ENCODE data around the gene SLC6A6.

SLC6A6 gene

DNA sequence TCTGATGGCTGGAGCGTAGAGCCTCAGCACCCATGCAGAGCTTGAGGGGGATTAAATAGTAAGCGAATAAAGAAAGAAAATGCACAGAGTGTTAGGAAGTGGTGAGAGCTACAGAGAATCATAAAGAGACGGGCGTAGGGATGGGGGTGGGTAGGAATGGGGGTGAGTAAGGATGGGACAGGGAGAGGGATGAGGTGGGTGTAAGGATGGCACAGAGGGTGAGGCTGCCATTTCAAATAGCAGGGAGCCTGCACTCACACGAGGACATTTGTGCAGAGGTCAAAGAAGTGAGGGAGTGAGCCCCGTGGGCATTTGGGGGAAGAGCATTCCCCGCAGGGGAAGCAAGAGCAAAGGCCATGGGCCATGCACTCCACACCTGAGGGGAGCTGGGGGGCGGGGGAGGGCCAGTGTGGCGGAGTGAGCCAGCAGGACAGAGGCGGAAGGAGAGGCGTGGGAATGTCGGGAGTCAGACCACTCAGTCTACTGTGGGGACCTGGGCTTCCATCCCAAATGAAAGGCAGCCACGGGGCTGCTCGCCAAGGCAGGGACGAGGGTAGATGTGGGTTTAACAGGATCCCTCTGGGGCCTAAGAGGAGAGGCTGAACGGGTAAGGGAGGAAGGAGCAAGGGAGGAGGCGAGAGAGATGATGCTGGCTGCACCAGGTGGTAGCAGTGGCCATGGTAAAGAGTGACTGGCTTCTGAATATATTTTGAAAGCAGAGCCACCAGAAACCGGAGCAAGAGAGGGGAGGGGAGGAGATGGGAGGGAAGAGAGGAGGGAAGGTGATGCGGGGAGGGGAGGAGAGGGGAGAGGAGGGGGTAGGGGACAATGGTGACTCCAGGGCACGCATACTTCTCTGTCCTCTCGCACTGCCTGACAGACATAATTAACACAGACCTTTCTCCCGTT lies 35.2 kb upstream of the SLC6A6 start:
- DNase-seq = no peak
- TF ChIP-seq, protein P1, sequence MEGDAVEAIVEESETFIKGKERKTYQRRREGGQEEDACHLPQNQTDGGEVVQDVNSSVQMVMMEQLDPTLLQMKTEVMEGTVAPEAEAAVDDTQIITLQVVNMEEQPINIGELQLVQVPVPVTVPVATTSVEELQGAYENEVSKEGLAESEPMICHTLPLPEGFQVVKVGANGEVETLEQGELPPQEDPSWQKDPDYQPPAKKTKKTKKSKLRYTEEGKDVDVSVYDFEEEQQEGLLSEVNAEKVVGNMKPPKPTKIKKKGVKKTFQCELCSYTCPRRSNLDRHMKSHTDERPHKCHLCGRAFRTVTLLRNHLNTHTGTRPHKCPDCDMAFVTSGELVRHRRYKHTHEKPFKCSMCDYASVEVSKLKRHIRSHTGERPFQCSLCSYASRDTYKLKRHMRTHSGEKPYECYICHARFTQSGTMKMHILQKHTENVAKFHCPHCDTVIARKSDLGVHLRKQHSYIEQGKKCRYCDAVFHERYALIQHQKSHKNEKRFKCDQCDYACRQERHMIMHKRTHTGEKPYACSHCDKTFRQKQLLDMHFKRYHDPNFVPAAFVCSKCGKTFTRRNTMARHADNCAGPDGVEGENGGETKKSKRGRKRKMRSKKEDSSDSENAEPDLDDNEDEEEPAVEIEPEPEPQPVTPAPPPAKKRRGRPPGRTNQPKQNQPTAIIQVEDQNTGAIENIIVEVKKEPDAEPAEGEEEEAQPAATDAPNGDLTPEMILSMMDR (IDR thresholded peaks at IDR 0.05; ENCODE audit: borderline replicate concordance, extremely low read depth, low read length, poor library complexity, severe bottlenecking) = no peak
- no peak overlapping the region for H3K4me2 ChIP-seq (ENCODE audit: insufficient read depth, low read length)
- no peak overlapping the region for H3K9ac ChIP-seq (ENCODE audit: low read depth, low read length)
- H3K79me2 ChIP-seq (ENCODE audit: insufficient read depth, low read length) = no peaks in the 10 kb centered on the region
- no peak overlapping the region for H3K27ac ChIP-seq (ENCODE audit: low read length)
- H4K20me1 ChIP-seq (ENCODE audit: insufficient read depth, low read length) = no peaks in the 10 kb centered on the region
- no peak overlapping the region for H2AFZ ChIP-seq (ENCODE audit: low read depth, low read length)
- no peak for ATAC-seq (ENCODE audit: insufficient read depth, low read depth)
- H3K36me3 ChIP-seq (ENCODE audit: insufficient read depth, low read length) = no peaks in the 10 kb centered on the region
- no peak overlapping the region for H3K4me3 ChIP-seq (ENCODE audit: low read depth in 1 of 2, low read length in 2 of 2)
- no peaks in the 10 kb centered on the region for H3K4me1 ChIP-seq (ENCODE audit: insufficient read depth, low read length)
- no peaks in the 10 kb centered on the region for H3K9me3 ChIP-seq (ENCODE audit: insufficient read depth, low read length, severe bottlenecking)
- H3K27me3 ChIP-seq (ENCODE audit: insufficient read depth, low read length, poor library complexity) = peaks cover 4% of the 10 kb centered on the region

DNA sequence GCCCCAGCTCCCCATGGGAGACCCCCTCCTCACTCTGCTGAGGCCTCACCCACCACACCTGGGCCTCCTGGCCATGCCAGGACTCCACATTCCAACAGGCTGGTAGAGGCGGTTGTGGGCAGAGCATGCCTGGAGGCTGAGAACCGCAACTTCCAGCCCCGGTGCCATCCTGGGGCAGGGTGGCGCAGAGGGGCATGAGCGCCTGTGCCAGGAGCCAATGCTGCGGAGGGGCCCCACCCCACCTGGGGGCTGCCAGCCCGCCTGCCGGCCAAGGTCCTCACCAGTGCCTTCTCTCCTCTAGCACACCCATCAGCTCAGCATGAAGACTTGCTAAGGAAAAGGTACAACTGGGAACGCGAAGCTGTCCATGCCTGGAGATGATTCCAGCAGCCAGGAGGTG lies 34.3 kb upstream of the SLC6A6 start:
- Histone ChIP-seq H3K9ac (ENCODE audit: low read depth, low read length) (no peak overlapping the region), H4K20me1 (ENCODE audit: insufficient read depth, low read length) (no peaks in the 10 kb centered on the region), H3K27me3 (ENCODE audit: insufficient read depth, low read length, poor library complexity) (peaks cover 4% of the 10 kb centered on the region), H3K4me2 (ENCODE audit: insufficient read depth, low read length) (no peak overlapping the region), H3K4me1 (ENCODE audit: insufficient read depth, low read length) (no peaks in the 10 kb centered on the region), H3K36me3 (ENCODE audit: insufficient read depth, low read length) (no peaks in the 10 kb centered on the region), H3K27ac (ENCODE audit: low read length) (no peak overlapping the region), H2AFZ (ENCODE audit: low read depth, low read length) (no peak overlapping the region), H3K9me3 (ENCODE audit: insufficient read depth, low read length, severe bottlenecking) (no peaks in the 10 kb centered on the region), H3K4me3 (ENCODE audit: low read depth in 1 of 2, low read length in 2 of 2) (no peak overlapping the region), H3K79me2 (ENCODE audit: insufficient read depth, low read length) (no peaks in the 10 kb centered on the region)
- ATAC-seq (ENCODE audit: insufficient read depth, low read depth) = no peak
- TF ChIP-seq, protein P1 (IDR thresholded peaks at IDR 0.05; ENCODE audit: borderline replicate concordance, extremely low read depth, low read length, poor library complexity, severe bottlenecking) = no peak
- no peak for TF ChIP-seq EZH2 (IDR thresholded peaks at IDR 0.05; ENCODE audit: borderline replicate concordance, low read depth, low read length, severe bottlenecking)
- no peak for DNase-seq

DNA sequence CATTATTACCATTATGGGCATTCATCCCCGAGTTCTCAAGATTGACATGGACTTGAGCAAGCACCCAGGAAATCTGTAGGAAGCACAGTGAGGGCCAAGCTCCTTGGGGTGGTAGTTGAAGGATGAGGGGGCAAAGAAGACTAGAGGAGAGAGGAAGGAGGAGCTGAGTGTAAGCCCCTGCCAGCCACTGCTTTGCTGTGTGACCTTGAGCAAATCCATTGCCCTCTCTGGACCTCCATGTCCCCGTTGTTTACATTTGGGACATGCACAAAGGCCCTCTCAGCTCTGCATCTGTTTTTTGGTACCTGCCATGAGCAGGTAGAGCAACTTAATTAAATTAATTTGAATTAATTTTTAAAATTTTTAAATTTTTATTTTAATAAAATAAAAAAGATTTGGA lies 33.5 kb upstream of the SLC6A6 start:
- no peak overlapping the region for H3K9ac ChIP-seq (ENCODE audit: low read depth, low read length)
- H4K20me1 ChIP-seq (ENCODE audit: insufficient read depth, low read length) = no peaks in the 10 kb centered on the region
- H3K79me2 ChIP-seq (ENCODE audit: insufficient read depth, low read length) = no peaks in the 10 kb centered on the region
- no peaks in the 10 kb centered on the region for H3K9me3 ChIP-seq (ENCODE audit: insufficient read depth, low read length, severe bottlenecking)
- TF ChIP-seq EZH2 (IDR thresholded peaks at IDR 0.05; ENCODE audit: borderline replicate concordance, low read depth, low read length, severe bottlenecking) = no peak
- TF ChIP-seq, protein P1 (IDR thresholded peaks at IDR 0.05; ENCODE audit: borderline replicate concordance, extremely low read depth, low read length, poor library complexity, severe bottlenecking) = no peak
- no peak overlapping the region for H3K27ac ChIP-seq (ENCODE audit: low read length)
- H3K4me2 ChIP-seq (ENCODE audit: insufficient read depth, low read length) = no peak overlapping the region
- H3K4me1 ChIP-seq (ENCODE audit: insufficient read depth, low read length) = no peaks in the 10 kb centered on the region
- ATAC-seq (ENCODE audit: insufficient read depth, low read depth) = no peak
- no peak for DNase-seq
- H3K36me3 ChIP-seq (ENCODE audit: insufficient read depth, low read length) = no peaks in the 10 kb centered on the region
- H2AFZ ChIP-seq (ENCODE audit: low read depth, low read length) = no peak overlapping the region
- H3K4me3 ChIP-seq (ENCODE audit: low read depth in 1 of 2, low read length in 2 of 2) = no peak overlapping the region
- no peaks in the 10 kb centered on the region for H3K27me3 ChIP-seq (ENCODE audit: insufficient read depth, low read length, poor library complexity)
